NCI-H2227 (cell line): ENCODE measurements around the gene ACOD1.
"Not testable (repeated sequence)": the region's sequence is repeated elsewhere in the genome, so short reads cannot be mapped to it uniquely, and the experiment has no call there.

Experiments
- DNase-seq: peaks from one replicate; lab custom pipeline; 2025; ENCODE audit not compliant: unreplicated experiment; lab: John Stamatoyannopoulos, UW

Gene ACOD1

DNA sequence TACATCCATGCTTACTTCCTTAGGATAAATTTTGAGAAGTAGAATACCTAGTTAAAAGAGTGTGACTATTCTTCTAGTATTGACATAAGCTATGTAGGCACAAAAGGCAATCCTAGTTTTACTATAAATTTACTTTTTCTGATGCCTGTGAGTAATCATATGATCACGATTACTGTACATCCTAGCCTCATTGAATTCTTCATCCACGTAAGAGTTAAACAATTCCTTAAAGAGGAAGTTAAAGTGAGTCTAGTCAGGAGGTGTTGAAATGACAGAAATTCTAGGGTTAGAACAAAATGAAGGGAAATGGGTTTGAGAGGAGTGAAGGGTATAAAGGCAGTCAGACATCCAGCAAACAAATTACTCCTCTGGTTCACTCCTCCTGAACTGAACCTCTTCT lies at the start of gene ACOD1:
TSS of gene ACOD1 (plus strand) at position 363 of the 400 bp plus-strand sequence. CDS start 48 bp downstream, outside the sequence.
- no peak for DNase-seq

GRCh38 chr13:76899066-76899465 lies 49.2 kb upstream of the ACOD1 start:
- DNase-seq = not testable (repeated sequence)

DNA sequence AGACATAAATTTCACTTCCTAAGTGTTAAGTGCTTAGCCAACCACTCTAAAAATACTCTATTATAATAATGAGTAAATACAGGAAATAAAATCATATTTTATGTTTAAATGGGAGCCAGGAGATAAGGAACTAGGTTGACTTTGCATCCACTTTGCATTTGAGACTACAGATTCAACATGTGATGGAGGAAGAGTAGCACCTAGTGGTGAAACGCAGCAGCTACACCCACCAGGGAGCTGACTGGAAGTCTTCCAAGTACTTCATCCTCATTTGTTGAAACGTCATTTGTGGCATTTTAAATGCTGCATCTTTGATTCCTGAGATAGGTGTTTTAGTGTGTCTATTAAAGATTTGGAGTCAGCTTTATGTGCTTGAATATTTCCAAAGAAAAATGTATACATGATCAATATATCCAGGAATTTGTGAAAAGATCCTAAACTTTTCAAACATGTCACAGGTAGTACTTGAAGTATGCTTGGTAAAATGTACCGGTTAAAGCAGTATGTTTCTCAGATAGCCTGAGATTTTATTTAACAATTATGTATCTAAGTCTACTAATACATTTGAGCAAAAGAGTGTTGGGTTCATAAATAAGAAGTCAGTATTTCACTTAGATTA lies 44.7 kb upstream of the ACOD1 start:
- DNase-seq = peak; percentile 60

GRCh38 chr13:76904507-76904906 lies 43.8 kb upstream of the ACOD1 start:
- DNase-seq = no peak

- DNase-seq = no peak
Measured at GRCh38 chr13:76912476-76912875, 35.8 kb upstream of the ACOD1 start.

GRCh38 chr13:76913898-76914297 lies 34.4 kb upstream of the ACOD1 start:
- no peak for DNase-seq

GRCh38 chr13:76917095-76917494 lies 31.2 kb upstream of the ACOD1 start:
- no peak for DNase-seq

- DNase-seq = not testable (repeated sequence)
Measured at GRCh38 chr13:76917755-76918481, 30.4 kb upstream of the ACOD1 start.

DNA sequence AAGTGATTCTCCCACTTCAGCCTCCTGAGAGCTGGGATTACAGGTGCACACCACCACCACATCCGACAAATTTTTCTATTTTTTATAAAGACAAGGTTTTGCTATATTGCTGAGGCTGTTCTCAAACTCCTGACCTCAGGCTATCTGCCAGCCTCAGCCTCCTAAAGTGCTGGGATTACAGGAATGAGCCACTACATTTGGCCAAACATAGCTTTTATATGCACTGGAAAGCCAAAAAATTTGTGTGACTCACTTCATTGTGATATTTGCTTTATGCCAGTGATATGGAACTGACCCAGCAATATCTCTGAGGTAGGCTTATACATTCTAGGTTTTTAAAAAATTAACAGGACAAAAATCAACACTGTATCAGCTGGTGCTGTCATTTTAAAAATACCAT lies 26.8 kb upstream of the ACOD1 start:
- DNase-seq = no peak

- DNase-seq = no peak
Measured at GRCh38 chr13:76925115-76925514, 23.2 kb upstream of the ACOD1 start.

- DNase-seq = no peak
Measured at GRCh38 chr13:76927955-76928354, 20.4 kb upstream of the ACOD1 start.

- DNase-seq = no peak
Measured at GRCh38 chr13:76928456-76928855, 19.9 kb upstream of the ACOD1 start.

GRCh38 chr13:76929320-76929719 lies 19.0 kb upstream of the ACOD1 start:
- DNase-seq = no peak

GRCh38 chr13:76929851-76930374 lies 18.4 kb upstream of the ACOD1 start:
- DNase-seq = no peak

GRCh38 chr13:76932076-76932475 lies 16.2 kb upstream of the ACOD1 start:
- no peak for DNase-seq

- no peak for DNase-seq
Measured at GRCh38 chr13:76934671-76935070, 13.6 kb upstream of the ACOD1 start.

- no peak for DNase-seq
Measured at GRCh38 chr13:76936763-76937162, 11.5 kb upstream of the ACOD1 start.

DNA sequence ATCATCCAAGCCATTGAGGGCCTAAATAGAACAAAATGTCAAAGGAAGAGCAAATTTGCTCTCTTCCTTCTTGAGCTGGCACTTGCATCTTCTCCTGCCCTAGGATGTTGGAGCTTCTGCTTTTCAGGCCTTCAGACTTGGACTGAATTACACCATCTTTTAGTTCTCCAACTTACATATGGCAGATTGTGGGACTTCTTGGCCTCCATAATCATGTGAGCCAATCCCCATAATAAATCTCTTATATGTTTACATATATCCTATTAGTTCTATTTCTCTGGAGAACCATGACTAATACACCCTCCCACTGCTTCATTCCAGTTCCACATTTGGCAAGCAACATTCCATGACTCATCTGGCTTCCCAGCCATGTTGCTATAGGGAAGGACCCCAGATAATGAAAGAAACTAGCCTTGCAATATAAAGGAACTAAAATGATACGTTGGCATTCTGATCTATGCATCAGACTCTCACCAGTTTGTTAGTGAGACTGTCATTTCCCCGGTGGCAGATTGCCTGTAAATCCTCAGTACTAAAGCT lies 11.0 kb upstream of the ACOD1 start:
- no peak for DNase-seq

DNA sequence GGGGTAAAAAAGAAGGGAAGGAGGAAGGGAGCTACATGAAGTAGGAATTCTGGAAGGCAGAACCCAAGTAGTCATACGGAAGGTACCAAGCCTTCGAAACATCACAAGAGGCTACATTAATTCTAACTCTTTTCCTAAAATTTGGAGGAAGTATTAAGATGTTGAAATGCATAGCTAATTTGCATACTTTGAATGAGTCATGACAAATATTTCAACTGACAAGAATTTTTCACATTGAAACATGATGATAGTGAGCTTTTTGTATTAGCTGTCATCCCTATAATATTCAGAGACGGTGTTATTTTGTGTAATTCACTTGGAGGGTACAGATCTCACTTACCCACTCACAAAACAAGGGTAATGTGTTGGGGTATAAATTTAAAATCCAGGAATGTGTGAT lies 9.1 kb upstream of the ACOD1 start:
- DNase-seq = no peak

- DNase-seq = no peak
Measured at GRCh38 chr13:76942363-76942762, 5.9 kb upstream of the ACOD1 start.

GRCh38 chr13:76943646-76944045 lies 4.7 kb upstream of the ACOD1 start:
- no peak for DNase-seq

- DNase-seq = no peak
Measured at GRCh38 chr13:76944456-76944855, 3.9 kb upstream of the ACOD1 start.
